Subcutaneous adipose tissue (tissue), 4 donors: ENCODE data around the gene EHBP1. TPM values are rescaled to one million over a fixed set of nuclear protein-coding genes. Genes with fewer than 3 reads are reported as not detected.

Experiments
- CTCF ChIP-seq: fragments of 450-650 bp; IDR thresholded peaks from one replicate; pipeline ENCODE4 v1.5.1; 2016; ENCODE audit warnings: low read depth, mild to moderate bottlenecking, control low read depth, antibody characterized with exemption, moderate library complexity
- total RNA-seq, 4 donors: library from RNA; depleted of rRNA; stranded (reverse); fragments of >200 nt; gene quantifications; one replicate each; pipeline ENCODE4 v1.1.0, GENCODE V29; 2016

The EHBP1 gene
- total RNA-seq, 4 donors from 2014 or later: 77.5 to 145 (median 110) TPM

GRCh38 chr2:62747169-62747568 is 41.7 kb downstream of the EHBP1 start:
- TF ChIP-seq CTCF: no peak

- no peak for TF ChIP-seq CTCF
Observed at GRCh38 chr2:62747876-62748275, 42.4 kb downstream of the EHBP1 start.

- no peak for TF ChIP-seq CTCF
Observed at GRCh38 chr2:62757029-62757428, 51.5 kb downstream of the EHBP1 start.

- no peak for TF ChIP-seq CTCF
Observed at GRCh38 chr2:62760026-62760425, 54.5 kb downstream of the EHBP1 start.

GRCh38 chr2:62760555-62760954 is 55.0 kb downstream of the EHBP1 start:
- no peak for TF ChIP-seq CTCF

- no peak for TF ChIP-seq CTCF
Observed at GRCh38 chr2:62765619-62766376, 60.3 kb downstream of the EHBP1 start.

GRCh38 chr2:62768615-62769014 is 63.1 kb downstream of the EHBP1 start:
- no peak for TF ChIP-seq CTCF
